Measurements from ENCODE around the gene PET100.

Gene PET100

GRCh38 chr19:7662657-7663056, 33.1 kb downstream of the PET100 start:
- H2AFZ ChIP-seq = no peak overlapping the region
- H3K27ac ChIP-seq = no peak overlapping the region
- H3K4me1 ChIP-seq = no peaks in the 10 kb centered on the region
- H3K36me3 ChIP-seq (ENCODE audit: control insufficient read depth, insufficient read depth, low read length) = no peaks in the 10 kb centered on the region
- no peaks in the 10 kb centered on the region for H3K79me2 ChIP-seq
- no peak overlapping the region for H3K9ac ChIP-seq
- H3K4me2 ChIP-seq (ENCODE audit: low read length) = no peak overlapping the region
- no peak overlapping the region for H3K4me3 ChIP-seq (ENCODE audit: low read depth, low read length)
- no peak for TF ChIP-seq CTCF (IDR thresholded peaks at IDR 0.05)
- H3K27me3 ChIP-seq (ENCODE audit: control insufficient read depth, insufficient read depth, low read length) = peaks cover 3% of the 10 kb centered on the region
- no peaks in the 10 kb centered on the region for H3K9me3 ChIP-seq (ENCODE audit: control insufficient read depth, low read length)

- no peak overlapping the region for H2AFZ ChIP-seq
- H3K9ac ChIP-seq = no peak overlapping the region
- H3K79me2 ChIP-seq = no peaks in the 10 kb centered on the region
- TF ChIP-seq CTCF (IDR thresholded peaks at IDR 0.05) = no peak
- H3K4me2 ChIP-seq (ENCODE audit: low read length) = no peak overlapping the region
- H3K27me3 ChIP-seq (ENCODE audit: control insufficient read depth, insufficient read depth, low read length) = peaks cover 3% of the 10 kb centered on the region
- no peak overlapping the region for H3K4me3 ChIP-seq (ENCODE audit: low read depth, low read length)
- no peaks in the 10 kb centered on the region for H3K9me3 ChIP-seq (ENCODE audit: control insufficient read depth, low read length)
- H3K27ac ChIP-seq = no peak overlapping the region
- no peaks in the 10 kb centered on the region for H3K4me1 ChIP-seq
- no peaks in the 10 kb centered on the region for H3K36me3 ChIP-seq (ENCODE audit: control insufficient read depth, insufficient read depth, low read length)
Measured at GRCh38 chr19:7663706-7664105, 34.1 kb downstream of the PET100 start.

GRCh38 chr19:7665076-7665475, 35.5 kb downstream of the PET100 start:
- no peaks in the 10 kb centered on the region for H3K79me2 ChIP-seq

GRCh38 chr19:7668842-7669241, 39.2 kb downstream of the PET100 start, which contains the start of gene RETN:
RETN (plus strand) TSS chr19:7669049; CDS start chr19:7669327, 278 bp downstream.
- no peak within 1 kb of the TSS for H3K9ac ChIP-seq
- no peaks in the 10 kb centered on the region for H3K27me3 ChIP-seq (ENCODE audit: control insufficient read depth, insufficient read depth, low read length)
- no peaks in the 10 kb centered on the region for H3K36me3 ChIP-seq (ENCODE audit: control insufficient read depth, insufficient read depth, low read length)
- no peak within 1 kb of the TSS for H3K27ac ChIP-seq
- no peak within 1 kb of the TSS for H3K4me3 ChIP-seq (ENCODE audit: low read depth, low read length)
- H2AFZ ChIP-seq = no peak within 1 kb of the TSS
- H3K4me1 ChIP-seq = no peaks in the 10 kb centered on the region
- H3K9me3 ChIP-seq (ENCODE audit: control insufficient read depth, low read length) = no peaks in the 10 kb centered on the region
- no peak for TF ChIP-seq CTCF (IDR thresholded peaks at IDR 0.05)
- H3K79me2 ChIP-seq = no peaks in the 10 kb centered on the region
- H3K4me2 ChIP-seq (ENCODE audit: low read length) = no peak within 1 kb of the TSS

More at GRCh38 chr19:7665076-7665475, 35.5 kb downstream of the PET100 start:
- H3K27ac ChIP-seq = no peak overlapping the region
- H3K27me3 ChIP-seq (ENCODE audit: control insufficient read depth, insufficient read depth, low read length) = peaks cover 3% of the 10 kb centered on the region
- no peak overlapping the region for H3K4me2 ChIP-seq (ENCODE audit: low read length)
- H3K4me3 ChIP-seq (ENCODE audit: low read depth, low read length) = no peak overlapping the region
- no peaks in the 10 kb centered on the region for H3K4me1 ChIP-seq
- no peak for TF ChIP-seq CTCF (IDR thresholded peaks at IDR 0.05)
- H2AFZ ChIP-seq = no peak overlapping the region
- H3K9me3 ChIP-seq (ENCODE audit: control insufficient read depth, low read length) = no peaks in the 10 kb centered on the region
- no peak overlapping the region for H3K9ac ChIP-seq
- H3K36me3 ChIP-seq (ENCODE audit: control insufficient read depth, insufficient read depth, low read length) = no peaks in the 10 kb centered on the region

- Histone ChIP-seq H3K4me1 (no peaks in the 10 kb centered on the region), H2AFZ (no peak overlapping the region), H3K9ac (no peak overlapping the region), H3K4me2 (ENCODE audit: low read length) (no peak overlapping the region), H3K27me3 (ENCODE audit: control insufficient read depth, insufficient read depth, low read length) (no peaks in the 10 kb centered on the region), H3K9me3 (ENCODE audit: control insufficient read depth, low read length) (no peaks in the 10 kb centered on the region), H3K27ac (no peak overlapping the region), H3K36me3 (ENCODE audit: control insufficient read depth, insufficient read depth, low read length) (no peaks in the 10 kb centered on the region), H3K4me3 (ENCODE audit: low read depth, low read length) (no peak overlapping the region), H3K79me2 (no peaks in the 10 kb centered on the region)
- TF ChIP-seq CTCF (IDR thresholded peaks at IDR 0.05) = no peak
Measured at GRCh38 chr19:7669641-7670040, 40.0 kb downstream of the PET100 start.
